GM21717 (cell line): ENCODE data around the gene MSRB3.

Source experiments
- ATAC-seq: cut with Tn5 transposase; IDR thresholded peaks from one replicate; pipeline ENCODE4 v1.9.1; 2021; ENCODE audit warnings: mild to moderate bottlenecking, moderate library complexity; ENCODE audit not compliant: unreplicated experiment

Gene MSRB3

GRCh38 chr12:65389436-65389835 lies 111.0 kb downstream of the MSRB3 start:
- ATAC-seq: no peak

- ATAC-seq: no peak
Measured at GRCh38 chr12:65391711-65392110, 113.2 kb downstream of the MSRB3 start.

GRCh38 chr12:65392491-65392890 lies 114.0 kb downstream of the MSRB3 start:
- ATAC-seq: no peak

GRCh38 chr12:65403188-65403587 lies 124.7 kb downstream of the MSRB3 start:
- ATAC-seq: no peak

GRCh38 chr12:65407388-65408149 lies 129.1 kb downstream of the MSRB3 start:
- ATAC-seq: no peak

GRCh38 chr12:65408441-65408840 lies 130.0 kb downstream of the MSRB3 start:
- no peak for ATAC-seq

GRCh38 chr12:65409726-65410125 lies 131.2 kb downstream of the MSRB3 start:
- ATAC-seq: no peak

GRCh38 chr12:65411171-65411570 lies 132.7 kb downstream of the MSRB3 start:
- no peak for ATAC-seq

- no peak for ATAC-seq
Measured at GRCh38 chr12:65414526-65414925, 136.0 kb downstream of the MSRB3 start.

- no peak for ATAC-seq
Measured at GRCh38 chr12:65415826-65416225, 137.3 kb downstream of the MSRB3 start.

- ATAC-seq: no peak
Measured at GRCh38 chr12:65419284-65420072, 141.0 kb downstream of the MSRB3 start.

- no peak for ATAC-seq
Measured at GRCh38 chr12:65420941-65421340, 142.5 kb downstream of the MSRB3 start.

- ATAC-seq: no peak
Measured at GRCh38 chr12:65427646-65428045, 149.2 kb downstream of the MSRB3 start.

- no peak for ATAC-seq
Measured at GRCh38 chr12:65430006-65430405, 151.5 kb downstream of the MSRB3 start.

- no peak for ATAC-seq
Measured at GRCh38 chr12:65430571-65431306, 152.3 kb downstream of the MSRB3 start.

GRCh38 chr12:65432114-65432513 lies 153.6 kb downstream of the MSRB3 start:
- no peak for ATAC-seq

- no peak for ATAC-seq
Measured at GRCh38 chr12:65432651-65433050, 154.2 kb downstream of the MSRB3 start.

- no peak for ATAC-seq
Measured at GRCh38 chr12:65434737-65435136, 156.3 kb downstream of the MSRB3 start.

GRCh38 chr12:65443038-65443437 lies 164.6 kb downstream of the MSRB3 start:
- no peak for ATAC-seq

- no peak for ATAC-seq
Measured at GRCh38 chr12:65444996-65445395, 166.5 kb downstream of the MSRB3 start.

GRCh38 chr12:65446901-65447300 lies 168.4 kb downstream of the MSRB3 start:
- no peak for ATAC-seq

GRCh38 chr12:65449400-65449799 lies 170.9 kb downstream of the MSRB3 start:
- ATAC-seq: no peak
